GM10266 (cell line): Measurements from ENCODE around the gene MAMDC2.

ENCODE experiments used
- DNase-seq: peaks from one replicate; pipeline ENCODE4 v3.0.0; 2012; ENCODE audit errors: extremely low spot score
- CTCF ChIP-seq: IDR thresholded peaks from 2 replicates; pipeline ENCODE4 v1.5.1; 2012; ENCODE audit warnings: mild to moderate bottlenecking, low read depth; ENCODE audit not compliant: control insufficient read depth, insufficient read depth; ENCODE audit errors: missing control alignments

MAMDC2 gene

GRCh38 chr9:70258692-70259511, 215.3 kb downstream of the MAMDC2 start, which contains the start of gene SMC5:
Gene SMC5, plus strand, starts transcription at chr9:70258978. Its CDS starts 101 bp downstream, at chr9:70259079.
- no peak for TF ChIP-seq CTCF
- DNase-seq = peak; percentile 90

- no peak for DNase-seq
- TF ChIP-seq CTCF = no peak
These were observed 215.8 kb downstream of the MAMDC2 start for GRCh38 chr9:70259512-70259802.

- DNase-seq = no peak
- TF ChIP-seq CTCF = no peak
These were observed 216.4 kb downstream of the MAMDC2 start for GRCh38 chr9:70260007-70260443.

- DNase-seq = peak; percentile 22
These were observed 217.0 kb downstream of the MAMDC2 start for GRCh38 chr9:70260606-70261005.

GRCh38 chr9:70261131-70261870, 217.7 kb downstream of the MAMDC2 start:
- no peak for DNase-seq
- TF ChIP-seq CTCF = no peak

More at GRCh38 chr9:70260606-70261005, 217.0 kb downstream of the MAMDC2 start:
- TF ChIP-seq CTCF = no peak

- DNase-seq = no peak
- TF ChIP-seq CTCF = no peak
These were observed 218.7 kb downstream of the MAMDC2 start for GRCh38 chr9:70262366-70262765.

- DNase-seq = no peak
- TF ChIP-seq CTCF = no peak
These were observed 219.3 kb downstream of the MAMDC2 start for GRCh38 chr9:70262948-70263347.
